HG03060 (cell line): Measurements from ENCODE around the gene ZNF534.
"Not testable (repeated sequence)": the region's sequence is repeated elsewhere in the genome, so short reads cannot be mapped to it uniquely, and the experiment has no call there.

Experiments
- ATAC-seq: cut with Tn5 transposase; IDR thresholded peaks from one replicate; pipeline ENCODE4 v1.9.1; 2021; ENCODE audit warnings: low read depth, moderate number of reproducible peaks; ENCODE audit not compliant: unreplicated experiment

The ZNF534 gene

GRCh38 chr19:52428937-52429336 is at the start of gene ZNF534:
Gene ZNF534, plus strand, starts transcription at chr19:52429148. Its CDS starts 2,327 bp downstream, at chr19:52431475.
- no peak for ATAC-seq

- no peak for ATAC-seq
Observed at GRCh38 chr19:52391135-52391534, 37.8 kb upstream of the ZNF534 start.

GRCh38 chr19:52397310-52398080 is 31.5 kb upstream of the ZNF534 start, which contains the start of gene ZNF528:
Gene ZNF528, plus strand, starts transcription at chr19:52397849. Its CDS starts 4,165 bp downstream, at chr19:52402014.
- no peak for ATAC-seq

- no peak for ATAC-seq
Observed at GRCh38 chr19:52398081-52398441, 30.9 kb upstream of the ZNF534 start.

GRCh38 chr19:52410276-52410675 is 18.7 kb upstream of the ZNF534 start:
- ATAC-seq: no peak

GRCh38 chr19:52415711-52416110 is 13.2 kb upstream of the ZNF534 start:
- ATAC-seq: no peak

- no peak for ATAC-seq
Observed at GRCh38 chr19:52442179-52442578, 13.2 kb downstream of the ZNF534 start.

- ATAC-seq: no peak
Observed at GRCh38 chr19:52444506-52444905, 15.6 kb downstream of the ZNF534 start.

- ATAC-seq: no peak
Observed at GRCh38 chr19:52451241-52451640, 22.3 kb downstream of the ZNF534 start.

GRCh38 chr19:52453324-52454094 is 24.6 kb downstream of the ZNF534 start, which contains the start of gene ZNF578:
Gene ZNF578, plus strand, starts transcription at chr19:52453553. Its CDS starts 48,293 bp downstream, at chr19:52501846.
- ATAC-seq: no peak

- ATAC-seq: no peak
Observed at GRCh38 chr19:52464798-52465470, 36.0 kb downstream of the ZNF534 start.

- no peak for ATAC-seq
Observed at GRCh38 chr19:52473655-52474350, 44.9 kb downstream of the ZNF534 start.

- no peak for ATAC-seq
Observed at GRCh38 chr19:52474351-52475127, 45.6 kb downstream of the ZNF534 start.

- ATAC-seq: not testable (repeated sequence)
Observed at GRCh38 chr19:52484111-52484743, 55.3 kb downstream of the ZNF534 start.

GRCh38 chr19:52485064-52485463 is 56.1 kb downstream of the ZNF534 start:
- not testable (repeated sequence) for ATAC-seq

- ATAC-seq: not testable (repeated sequence)
Observed at GRCh38 chr19:52485561-52486240, 56.8 kb downstream of the ZNF534 start.

GRCh38 chr19:52492201-52492993 is 63.4 kb downstream of the ZNF534 start:
- ATAC-seq: no peak

GRCh38 chr19:52492994-52493470 is 64.1 kb downstream of the ZNF534 start:
- ATAC-seq: no peak
